K562 treated with DMSO at 1 percent for 48 hours (cell line): ENCODE results near the gene SYT5. TPM values are rescaled to one million over a fixed set of nuclear protein-coding genes. Genes with fewer than 3 reads are reported as not detected.

ENCODE experiments used
- total RNA-seq: library from RNA; unstranded; fragments of 300-600 nt; gene quantifications from 2 replicates; pipeline ENCODE4 v1.2.3, GENCODE V29; 2022; ENCODE audit warnings: low replicate concordance; ENCODE audit errors: extremely low read depth

Gene SYT5
- not detected in 2 replicates for total RNA-seq

GRCh38 chr19:55179606-55180484, at the start of gene SYT5:
Gene SYT5 (minus strand): TSS chr19:55180289. CDS start chr19:55179041, 1,248 bp downstream.

GRCh38 chr19:55228403-55229031, 48.4 kb upstream of the SYT5 start, which contains the start of gene TMEM86B:
Gene TMEM86B (minus strand): TSS chr19:55228763. CDS start chr19:55228741, 22 bp downstream.

GRCh38 chr19:55208880-55209692, 29.0 kb upstream of the SYT5 start, which contains the start of gene PTPRH:
Gene PTPRH (minus strand): TSS chr19:55209501. CDS start chr19:55209433, 68 bp downstream.

GRCh38 chr19:55166530-55167268, 13.4 kb downstream of the SYT5 start, which contains the start of gene DNAAF3:
Gene DNAAF3 (minus strand): TSS chr19:55166613. CDS start chr19:55166413, 200 bp downstream.

GRCh38 chr19:55157064-55157908, 22.8 kb downstream of the SYT5 start, which contains the start of gene TNNI3:
Gene TNNI3 (minus strand): TSS chr19:55157732. CDS start chr19:55157589, 143 bp downstream.

GRCh38 chr19:55149078-55150003, 30.7 kb downstream of the SYT5 start, which contains the start of gene TNNT1:
Gene TNNT1 (minus strand): TSS chr19:55149206. CDS start chr19:55147157, 2,049 bp downstream.

Other genes starting within 250 kb of the SYT5 start
- not detected in 2 replicates for gene NLRP7, start 232.8 kb downstream of the SYT5 start, total RNA-seq
- not detected in 2 replicates for gene NLRP2, start 213.9 kb downstream of the SYT5 start, total RNA-seq
- gene GP6, start 142.0 kb downstream of the SYT5 start, total RNA-seq: not detected in 2 replicates
- not detected in 2 replicates for gene RDH13, start 117.1 kb downstream of the SYT5 start, total RNA-seq
- not detected in 2 replicates for gene EPS8L1, start 104.4 kb downstream of the SYT5 start, total RNA-seq
- gene PPP1R12C, start 62.7 kb downstream of the SYT5 start, total RNA-seq: not detected in 2 replicates
- not detected in 2 replicates for gene TNNT1, start 31.1 kb downstream of the SYT5 start, total RNA-seq
- gene TNNI3, start 22.6 kb downstream of the SYT5 start, total RNA-seq: not detected in 2 replicates
- gene DNAAF3, start 13.7 kb downstream of the SYT5 start, total RNA-seq: not detected in 2 replicates
- not detected in 2 replicates for gene PTPRH, start 29.2 kb upstream of the SYT5 start, total RNA-seq
- gene TMEM86B, start 48.5 kb upstream of the SYT5 start, total RNA-seq: not detected in 2 replicates
- 133 TPM in 1 of 2 replicates, not detected in the other for gene PPP6R1, start 78.7 kb upstream of the SYT5 start, total RNA-seq
- gene HSPBP1, start 99.8 kb upstream of the SYT5 start, total RNA-seq: not detected in 2 replicates
- not detected in 2 replicates for gene BRSK1, start 103.7 kb upstream of the SYT5 start, total RNA-seq
- not detected in 2 replicates for gene TMEM150B, start 145.1 kb upstream of the SYT5 start, total RNA-seq
- gene KMT5C, start 159.6 kb upstream of the SYT5 start, total RNA-seq: not detected in 2 replicates
- not detected in 2 replicates for gene COX6B2, start 174.4 kb upstream of the SYT5 start, total RNA-seq
- not detected in 2 replicates for gene GARIN5B, start 183.0 kb upstream of the SYT5 start, total RNA-seq
- not detected in 2 replicates for gene IL11, start 190.2 kb upstream of the SYT5 start, total RNA-seq
- not detected in 2 replicates for gene TMEM190, start 196.5 kb upstream of the SYT5 start, total RNA-seq
- gene TMEM238, start 204.0 kb upstream of the SYT5 start, total RNA-seq: not detected in 2 replicates
- gene RPL28, start 205.6 kb upstream of the SYT5 start, total RNA-seq: 4,209 and 5,908 TPM in 2 replicates
- gene UBE2S, start 227.5 kb upstream of the SYT5 start, total RNA-seq: 2,967 TPM in 1 of 2 replicates, not detected in the other